Vagina (tissue), 2 donors: ENCODE data around the gene NRXN3. TPM values are rescaled to one million over a fixed set of nuclear protein-coding genes. Genes with fewer than 3 reads are reported as not detected.

Experiments used
- DNase-seq, 2 donors: peaks; one replicate each; pipeline ENCODE4 v3.0.0-alpha.2; 2017; ENCODE audit errors: extremely low spot score in 2 of 2
- H3K27ac ChIP-seq: fragments of 200-600 bp; sonication (generic); one replicate; pipeline ENCODE4 v1.5.1; 2019
- H3K27me3 ChIP-seq: fragments of 200-600 bp; sonication (generic); one replicate; pipeline ENCODE4 v1.5.1; 2019
- H3K36me3 ChIP-seq, 2 donors: fragments of 200-600 bp; sonication (generic); one replicate each; pipeline ENCODE4 v1.5.1; 2017 to 2019
- H3K4me1 ChIP-seq: fragments of 200-600 bp; sonication (generic); one replicate; pipeline ENCODE4 v1.5.1; 2019
- H3K4me3 ChIP-seq, 2 donors: fragments of 200-600 bp; sonication (generic); 1 replicate in 1 of 2; 2 replicates in 1 of 2; pipeline ENCODE4 v1.5.1; 2016 to 2019
- H3K9me3 ChIP-seq: fragments of 200-600 bp; sonication (generic); one replicate; pipeline ENCODE4 v1.5.1; 2019
- POLR2A ChIP-seq, 2 donors: fragments of 450-650 bp; IDR thresholded peaks; one replicate each; pipeline ENCODE4 v1.6.1; 2017; ENCODE audit warnings: antibody characterized with exemption in 2 of 2, mild to moderate bottlenecking in 2 of 2, moderate library complexity in 2 of 2
- POLR2AphosphoS5 ChIP-seq, 2 donors: sonication (generic); formaldehyde crosslinking; IDR thresholded peaks; one replicate each; pipeline ENCODE4 v1.9.0; 2017; ENCODE audit warnings: antibody characterized with exemption in 2 of 2, mild to moderate bottlenecking in 2 of 2, low read depth in 1 of 2; ENCODE audit not compliant: insufficient read depth in 1 of 2
- intact Hi-C: fragments of 100-400 bp; cut with DNase I; formaldehyde crosslinking; loops from one replicate; pipeline ENCODE4 v1.15.1; 2023
- total RNA-seq: library from RNA; depleted of rRNA; stranded (reverse); fragments of >200 nt; gene quantifications from one replicate; pipeline ENCODE4 v1.2.3, GENCODE V29; 2016
- TF ChIP-seq, protein P1 (sequence below), 3 experiments: fragments of 450-650 bp in 2 of 3; fragments of 200-600 bp in 1 of 3; sonication (generic) in 1 of 3; IDR thresholded peaks; one replicate each; pipeline ENCODE4 v1.5.1; 2017 to 2019; ENCODE audit warnings: antibody characterized with exemption in 3 of 3, mild to moderate bottlenecking in 2 of 3, moderate library complexity in 2 of 3

Gene NRXN3
- total RNA-seq, 1 donor from 2014 or later, result 4.7 TPM

GRCh38 chr14:79295385-79295784 lies 1125.2 kb downstream of the NRXN3 start:
- no peak for DNase-seq
- Histone ChIP-seq H3K27me3 (no peaks in the 10 kb centered on the region), H3K4me3 (no peak overlapping the region), H3K36me3 (no peaks in the 10 kb centered on the region), H3K4me1 (no peaks in the 10 kb centered on the region), H3K9me3 (no peaks in the 10 kb centered on the region), H3K27ac (no peak overlapping the region)
- TF ChIP-seq POLR2A (IDR thresholded peaks at IDR 0.05) (no peak), POLR2AphosphoS5 (IDR thresholded peaks at IDR 0.05; ENCODE audit: insufficient read depth in 1 of 2, low read depth in 1 of 2) (no peak)
- TF ChIP-seq, protein P1, sequence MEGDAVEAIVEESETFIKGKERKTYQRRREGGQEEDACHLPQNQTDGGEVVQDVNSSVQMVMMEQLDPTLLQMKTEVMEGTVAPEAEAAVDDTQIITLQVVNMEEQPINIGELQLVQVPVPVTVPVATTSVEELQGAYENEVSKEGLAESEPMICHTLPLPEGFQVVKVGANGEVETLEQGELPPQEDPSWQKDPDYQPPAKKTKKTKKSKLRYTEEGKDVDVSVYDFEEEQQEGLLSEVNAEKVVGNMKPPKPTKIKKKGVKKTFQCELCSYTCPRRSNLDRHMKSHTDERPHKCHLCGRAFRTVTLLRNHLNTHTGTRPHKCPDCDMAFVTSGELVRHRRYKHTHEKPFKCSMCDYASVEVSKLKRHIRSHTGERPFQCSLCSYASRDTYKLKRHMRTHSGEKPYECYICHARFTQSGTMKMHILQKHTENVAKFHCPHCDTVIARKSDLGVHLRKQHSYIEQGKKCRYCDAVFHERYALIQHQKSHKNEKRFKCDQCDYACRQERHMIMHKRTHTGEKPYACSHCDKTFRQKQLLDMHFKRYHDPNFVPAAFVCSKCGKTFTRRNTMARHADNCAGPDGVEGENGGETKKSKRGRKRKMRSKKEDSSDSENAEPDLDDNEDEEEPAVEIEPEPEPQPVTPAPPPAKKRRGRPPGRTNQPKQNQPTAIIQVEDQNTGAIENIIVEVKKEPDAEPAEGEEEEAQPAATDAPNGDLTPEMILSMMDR (IDR thresholded peaks at IDR 0.05), result no peak
- intact Hi-C loops, result no loop called here

- intact Hi-C loops, result no loop called here
- TF ChIP-seq POLR2AphosphoS5 (IDR thresholded peaks at IDR 0.05; ENCODE audit: insufficient read depth in 1 of 2, low read depth in 1 of 2) (no peak), POLR2A (IDR thresholded peaks at IDR 0.05) (no peak)
- TF ChIP-seq, protein P1 (IDR thresholded peaks at IDR 0.05), result no peak
- Histone ChIP-seq H3K9me3 (no peaks in the 10 kb centered on the region), H3K36me3 (no peaks in the 10 kb centered on the region), H3K4me3 (no peak overlapping the region), H3K27ac (no peak overlapping the region), H3K4me1 (no peaks in the 10 kb centered on the region), H3K27me3 (no peaks in the 10 kb centered on the region)
- DNase-seq, result no peak
Measured at GRCh38 chr14:79298373-79298772, 1128.2 kb downstream of the NRXN3 start.

GRCh38 chr14:79299162-79299561 lies 1129.0 kb downstream of the NRXN3 start:
- Histone ChIP-seq H3K4me1 (no peaks in the 10 kb centered on the region), H3K27me3 (no peaks in the 10 kb centered on the region)
- TF ChIP-seq POLR2A (IDR thresholded peaks at IDR 0.05), result no peak
- TF ChIP-seq, protein P1 (IDR thresholded peaks at IDR 0.05), result no peak
- no peak for TF ChIP-seq POLR2AphosphoS5 (IDR thresholded peaks at IDR 0.05; ENCODE audit: insufficient read depth in 1 of 2, low read depth in 1 of 2)

DNA sequence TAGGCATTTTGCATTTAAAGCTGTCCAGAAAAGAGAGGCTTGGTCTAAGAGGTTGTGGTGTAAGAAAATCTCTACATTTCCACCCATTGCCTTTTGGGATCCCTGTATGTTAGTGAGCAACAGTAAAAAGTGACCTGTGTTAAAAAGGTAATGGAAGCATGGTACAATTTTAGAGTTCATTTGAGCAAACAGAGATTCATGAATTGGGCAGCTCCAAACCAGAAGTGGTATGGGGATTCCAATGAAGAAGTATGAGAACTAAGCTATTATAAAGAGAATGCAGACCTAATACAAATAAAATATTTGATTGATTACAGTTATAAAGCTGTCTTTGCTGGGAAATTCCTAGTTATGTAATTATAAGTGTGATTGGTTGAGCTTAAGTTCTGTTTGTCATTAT lies 1134.1 kb downstream of the NRXN3 start:
- Histone ChIP-seq H3K36me3 (no peaks in the 10 kb centered on the region), H3K4me3 (no peak overlapping the region), H3K4me1 (no peaks in the 10 kb centered on the region), H3K9me3 (no peaks in the 10 kb centered on the region), H3K27ac (no peak overlapping the region), H3K27me3 (no peaks in the 10 kb centered on the region)
- intact Hi-C loops, result no loop called here
- TF ChIP-seq POLR2A (IDR thresholded peaks at IDR 0.05) (no peak), POLR2AphosphoS5 (IDR thresholded peaks at IDR 0.05; ENCODE audit: insufficient read depth in 1 of 2, low read depth in 1 of 2) (no peak)
- TF ChIP-seq, protein P1 (IDR thresholded peaks at IDR 0.05), result no peak
- DNase-seq, result no peak

More at GRCh38 chr14:79299162-79299561, 1129.0 kb downstream of the NRXN3 start:
- no peak overlapping the region for H3K27ac ChIP-seq
- H3K36me3 ChIP-seq, result no peaks in the 10 kb centered on the region
- DNase-seq, result no peak
- intact Hi-C loops, result no loop called here
- H3K4me3 ChIP-seq, result no peak overlapping the region
- no peaks in the 10 kb centered on the region for H3K9me3 ChIP-seq

GRCh38 chr14:79306546-79306945 lies 1136.4 kb downstream of the NRXN3 start:
- H3K4me3 ChIP-seq, result no peak overlapping the region
- DNase-seq, result no peak
- intact Hi-C loops, result no loop called here
- no peaks in the 10 kb centered on the region for H3K9me3 ChIP-seq
- H3K27ac ChIP-seq, result no peak overlapping the region
- no peaks in the 10 kb centered on the region for H3K36me3 ChIP-seq
- no peaks in the 10 kb centered on the region for H3K27me3 ChIP-seq
- H3K4me1 ChIP-seq, result no peaks in the 10 kb centered on the region
- TF ChIP-seq POLR2A (IDR thresholded peaks at IDR 0.05), result no peak
- no peak for TF ChIP-seq POLR2AphosphoS5 (IDR thresholded peaks at IDR 0.05; ENCODE audit: insufficient read depth in 1 of 2, low read depth in 1 of 2)
- TF ChIP-seq, protein P1 (IDR thresholded peaks at IDR 0.05), result no peak
